Erythroblast (primary cell): ENCODE results near the gene TGIF1.
A peak's percentile ranks its signal among the peaks of the same experiment; 100 is the strongest.

Source experiments
- GATA1 ChIP-seq: IDR thresholded peaks from 2 replicates; pipeline ENCODE4 v1.6.1; 2011; ENCODE audit warnings: low read depth, mild to moderate bottlenecking, control low read depth, low read length, moderate library complexity
- POLR2A ChIP-seq: IDR thresholded peaks from 2 replicates; pipeline ENCODE4 v1.6.1; 2011; ENCODE audit warnings: mild to moderate bottlenecking, low read length

DNA sequence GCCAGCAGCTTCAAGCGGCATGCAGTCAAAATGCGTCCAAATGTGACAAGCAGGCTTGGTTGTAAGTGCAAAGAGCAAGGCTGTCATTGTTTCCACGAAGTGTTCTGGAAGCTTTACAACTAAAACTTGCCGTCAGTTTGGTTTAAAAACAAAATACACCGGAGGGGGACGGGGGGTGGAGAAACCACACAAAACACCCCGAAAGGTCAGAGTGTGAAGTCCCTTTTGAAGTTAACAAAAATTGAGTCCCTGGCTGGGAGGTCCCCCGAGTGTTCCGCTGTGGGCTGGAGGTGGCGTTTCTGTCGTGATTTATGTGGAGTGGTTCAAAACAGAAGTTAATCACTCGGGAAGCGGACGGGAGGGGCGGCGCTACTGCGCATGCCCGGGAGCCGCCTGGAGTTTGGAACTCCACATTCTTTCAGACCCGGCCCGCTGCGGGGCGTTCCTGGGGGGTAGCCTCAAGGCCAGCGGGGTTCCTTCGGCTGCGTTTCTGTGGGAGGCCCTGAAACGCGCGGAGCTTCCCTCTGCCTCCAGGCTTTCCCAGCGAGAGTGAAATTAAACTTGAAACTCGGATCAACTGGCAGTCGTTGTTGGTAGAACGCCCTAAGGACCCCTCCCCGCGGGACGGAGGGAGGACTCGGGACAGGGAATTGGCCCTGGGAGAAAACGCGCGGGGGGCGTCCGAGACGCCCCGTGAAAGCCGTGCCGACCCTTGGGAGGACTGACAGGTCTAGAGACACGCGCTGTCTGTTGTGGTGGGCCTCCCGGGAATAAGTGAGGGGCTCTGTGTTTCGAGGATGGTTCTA is 1.4 kb downstream of the TGIF1 start:
- TF ChIP-seq POLR2A = peak; percentile 91
- no peak for TF ChIP-seq GATA1
